K562 (cell line): ENCODE results near the gene PHLDB3. TPM values are rescaled to one million over a fixed set of nuclear protein-coding genes. Genes with fewer than 3 reads are reported as not detected.

ENCODE experiments used
- ATAC-seq: fragments of 200-7000 bp; cut with Tn5 transposase; 3 replicates; pipeline ENCODE4 v1.9.1; 2020; ENCODE audit warnings: moderate library complexity
- BruUV-seq: library from RNA; stranded (reverse); fragments of 400-500 nt; replicated peaks from 2 replicates; lab custom pipeline; 2021; lab: Mats Ljungman, UMichigan
- CTCF ChIA-PET: fragments of 300-600 bp; formaldehyde crosslinking; extraction: SDS; loops from one replicate; lab custom pipeline; 2021; ENCODE audit warnings: low intra/inter-chr PET ratio; lab: Yijun Ruan, JAX
- POLR2A ChIA-PET: fragments of 300-600, 350-650 bp; sonication (Branson Sonifier 250); formaldehyde crosslinking; extraction: SDS; loops from one replicate; lab custom pipeline; 2021; ENCODE audit warnings: antibody characterized with exemption, inconsistent platforms; lab: Yijun Ruan, JAX
- DNase-seq, 4 experiments: peaks; one replicate each; pipeline versions ENCODE4 v3.0.0 to v3.0.0-alpha.2; 2011 to 2018; ENCODE audit warnings: low spot score in 3 of 4, mixed read lengths in 3 of 4; ENCODE audit errors: extremely low read depth in 1 of 4
- FAIRE-seq: peaks from 2 replicates; lab custom pipeline; 2011; peaks lifted over from hg19 to GRCh38; lab: Jason Lieb, UNC
- H2AFZ ChIP-seq: 2 replicates; pipeline ENCODE4 v1.6.0; 2011; ENCODE audit warnings: low read depth, low read length, control low read depth, inconsistent platforms
- H3K27ac ChIP-seq: fragments of 200-600 bp; 3 replicates; pipeline ENCODE4 v1.8.0; 2011; ENCODE audit warnings: low read depth, mild to moderate bottlenecking, control low read depth, inconsistent platforms, low read length, moderate library complexity, mixed read lengths; ENCODE audit errors: extremely low read depth
- H3K27me3 ChIP-seq, 2 experiments: fragments of 300-600 bp in 1 of 2; 2 replicates in 1 of 2; 3 replicates in 1 of 2; pipeline versions ENCODE4 v1.6.0 to v1.8.0; 2011; ENCODE audit warnings: inconsistent platforms in 2 of 2, low read length in 2 of 2, mild to moderate bottlenecking in 1 of 2, mixed read lengths in 1 of 2, moderate library complexity in 1 of 2; ENCODE audit not compliant: control insufficient read depth in 2 of 2, insufficient read depth in 2 of 2
- H3K36me3 ChIP-seq: fragments of 300-600 bp; 3 replicates; pipeline ENCODE4 v1.8.0; 2011; ENCODE audit warnings: mild to moderate bottlenecking, low read length, inconsistent platforms; ENCODE audit not compliant: control insufficient read depth, insufficient read depth
- H3K4me1 ChIP-seq, 2 experiments: fragments of 200-600 bp in 1 of 2; replicated peaks in 1 of 2; 2 replicates in 1 of 2; 3 replicates in 1 of 2; pipeline versions ENCODE4 v1.5.1 to v1.8.0; 2011; ENCODE audit warnings: inconsistent platforms in 2 of 2, low read length in 2 of 2, mild to moderate bottlenecking in 1 of 2, mixed read lengths in 1 of 2, moderate library complexity in 1 of 2; ENCODE audit not compliant: control insufficient read depth in 2 of 2, insufficient read depth in 2 of 2
- H3K4me2 ChIP-seq: 2 replicates; pipeline ENCODE4 v1.6.1; 2011; ENCODE audit warnings: low read length, control low read depth, inconsistent platforms, mixed read lengths; ENCODE audit not compliant: insufficient read depth
- H3K4me3 ChIP-seq: fragments of 200-600 bp; sonication (generic), shearing (Covaris generic); 2 replicates; pipeline ENCODE4 v1.5.1; 2016; ENCODE audit warnings: control low read depth, inconsistent platforms
- H3K79me2 ChIP-seq: fragments of 200-600 bp; 3 replicates; pipeline ENCODE4 v1.8.0; 2011; ENCODE audit warnings: low read length, inconsistent platforms; ENCODE audit not compliant: control insufficient read depth, insufficient read depth
- H3K9ac ChIP-seq, 2 experiments: 2 replicates each; pipeline versions ENCODE4 v1.6.0 to v1.6.1; 2011; ENCODE audit warnings: low read depth in 2 of 2, low read length in 2 of 2, control low read depth in 1 of 2, inconsistent platforms in 1 of 2, mild to moderate bottlenecking in 1 of 2, mixed read lengths in 1 of 2; ENCODE audit not compliant: insufficient read depth in 1 of 2
- H3K9me1 ChIP-seq: one replicate; pipeline ENCODE4 v1.6.0; 2011; ENCODE audit warnings: inconsistent platforms, mild to moderate bottlenecking, low read length, moderate library complexity; ENCODE audit not compliant: control insufficient read depth, insufficient read depth
- H3K9me3 ChIP-seq: replicated peaks from 2 replicates; pipeline ENCODE4 v1.5.1; 2011; ENCODE audit warnings: low read depth, low read length, inconsistent platforms; ENCODE audit not compliant: control insufficient read depth, insufficient read depth
- H4K20me1 ChIP-seq: replicated peaks from 2 replicates; pipeline ENCODE4 v1.6.1; 2011; ENCODE audit warnings: low read length, inconsistent platforms, mixed read lengths; ENCODE audit not compliant: control insufficient read depth, insufficient read depth
- ARNT ChIP-seq, 2 experiments: fragments of 450-650 bp; IDR thresholded peaks; 2 replicates each; pipeline ENCODE4 v1.6.1; 2016; ENCODE audit warnings: mild to moderate bottlenecking in 1 of 2
- CBFA2T3 ChIP-seq: fragments of 450-650 bp; IDR thresholded peaks from 2 replicates; pipeline ENCODE4 v1.6.1; 2017
- EHMT2 ChIP-seq: fragments of 450-650 bp; IDR thresholded peaks from 2 replicates; pipeline ENCODE4 v1.6.1; 2018; ENCODE audit warnings: antibody characterized with exemption
- FOSL1 ChIP-seq: fragments of 200-800 bp; sonication (Bioruptor generic); conservative IDR thresholded peaks from 2 replicates; pipeline ENCODE4 v1.6.1; 2016; ENCODE audit warnings: missing genetic modification characterization, missing compliant biosample characterization
- GATA2 ChIP-seq: sonication (generic); formaldehyde crosslinking; IDR thresholded peaks from 2 replicates; pipeline ENCODE4 v1.4.0; 2020; ENCODE audit warnings: mild to moderate bottlenecking, missing genetic modification reagents
- KAT8 ChIP-seq: fragments of 450-650 bp; IDR thresholded peaks from 2 replicates; pipeline ENCODE4 v1.6.1; 2016; ENCODE audit warnings: low read depth, mild to moderate bottlenecking
- KLF16 ChIP-seq: IDR thresholded peaks from 2 replicates; pipeline ENCODE4 v1.6.1; 2016; ENCODE audit warnings: antibody characterized with exemption
- MNT ChIP-seq, 2 experiments: fragments of 450-650 bp; conservative IDR thresholded peaks; 2 replicates each; pipeline ENCODE4 v1.6.1; 2017; ENCODE audit warnings: mild to moderate bottlenecking in 2 of 2, moderate library complexity in 2 of 2
- NFIC ChIP-seq: fragments of 450-650 bp; IDR thresholded peaks from 2 replicates; pipeline ENCODE4 v1.6.1; 2017; ENCODE audit warnings: mild to moderate bottlenecking, inconsistent platforms
- NR2C1 ChIP-seq, 2 experiments: fragments of 450-650 bp; IDR thresholded peaks; 2 replicates each; pipeline ENCODE4 v1.6.1; 2017; ENCODE audit warnings: mild to moderate bottlenecking in 2 of 2, antibody characterized with exemption in 1 of 2, inconsistent platforms in 1 of 2, missing compliant biosample characterization in 1 of 2, missing genetic modification characterization in 1 of 2
- SOX6 ChIP-seq: fragments of 450-650 bp; IDR thresholded peaks from 2 replicates; pipeline ENCODE4 v1.6.1; 2014; ENCODE audit warnings: mild to moderate bottlenecking
- SPI1 ChIP-seq: IDR thresholded peaks from 2 replicates; pipeline ENCODE4 v1.6.1; 2011; ENCODE audit warnings: low read depth, low read length, control low read depth, borderline replicate concordance
- TCF3 ChIP-seq: sonication (generic); formaldehyde crosslinking; IDR thresholded peaks from 2 replicates; pipeline ENCODE4 v1.4.0; 2020; ENCODE audit warnings: mild to moderate bottlenecking, missing genetic modification reagents
- YY1 ChIP-seq, 3 experiments: IDR thresholded peaks; 2 replicates each; pipeline ENCODE4 v1.6.1; 2011; ENCODE audit warnings: low read length in 2 of 3, mild to moderate bottlenecking in 2 of 3, moderate library complexity in 2 of 3, borderline replicate concordance in 1 of 3, control low read depth in 1 of 3, low read depth in 1 of 3; ENCODE audit not compliant: insufficient read depth in 3 of 3, insufficient replicate concordance in 2 of 3, control insufficient read depth in 1 of 3, insufficient read length in 1 of 3; ENCODE audit errors: extremely low read depth in 1 of 3
- ZC3H11A ChIP-seq: IDR thresholded peaks from 2 replicates; pipeline ENCODE4 v1.6.1; 2012; ENCODE audit warnings: low read depth, low read length, improper control_type of control experiment
- ZFX ChIP-seq: sonication (generic); formaldehyde crosslinking; IDR thresholded peaks from 2 replicates; pipeline ENCODE4 v1.8.0; 2022; ENCODE audit warnings: mild to moderate bottlenecking, missing genetic modification reagents, moderate library complexity
- WGBS: fragments of 100-300 bp; shearing (Covaris generic); methylation state at CpG from one replicate; pipeline ENCODE4 v1.1.6; 2016; ENCODE audit warnings: low coverage, mixed read lengths; ENCODE audit not compliant: insufficient coverage; ENCODE audit errors: missing lambda C conversion rate; 5-methylcytosine and 5-hydroxymethylcytosine counted together
- in situ Hi-C: fragments of 300-500 bp; cut with MboI; formaldehyde crosslinking; loops from 4 replicates; pipeline ENCODE4 v1.15.0; 2018; ENCODE audit warnings: inconsistent platforms, mixed read lengths
- intact Hi-C: fragments of 100-400 bp; cut with micrococcal nuclease; formaldehyde crosslinking; loops from 2 replicates; pipeline ENCODE4 v1.14.2; 2022
- polyA plus RNA-seq, 8 experiments: library from polyadenylated mRNA; depleted of rRNA in 4 of 8; stranded (reverse) in 5 of 8; unstranded in 3 of 8; fragments of >200 nt; fragmentation: Nextera tagmentation in 2 of 8; fragmentation: Illumina TruSeq in 1 of 8; extraction: Ambion mirVana in 2 of 8; extraction: Trizol in 1 of 8; gene quantifications; 2 replicates each; pipeline versions ENCODE4 v1.2.1 to v1.2.3, GENCODE V29; 2011 to 2014; ENCODE audit warnings: inconsistent platforms in 1 of 8, missing spikeins in 1 of 8
- total RNA-seq, 7 experiments: library from RNA; depleted of rRNA in 6 of 7; stranded (reverse); fragments of >200 nt in 6 of 7; fragmentation: Illumina TruSeq in 2 of 7; extraction: Trizol in 2 of 7; gene quantifications; 2 replicates each; pipeline versions ENCODE4 v1.2.1 to v1.2.3, GENCODE V29; 2011 to 2021; ENCODE audit warnings: low replicate concordance in 1 of 7

Gene PHLDB3
- total and polyA plus RNA-seq, 9 of the 15 experiments (the other 6 are each of a cell fraction or from before 2014, with no cell fraction given): 0.04 to 23.5 (median 3.9) TPM

GRCh38 chr19:43445426-43445825, 59.1 kb downstream of the PHLDB3 start (continued):
- TF ChIP-seq EHMT2: no peak

- ChIA-PET POLR2A (interaction anchor here (0.6 to 0.7 kb wide), 3 partner anchors 13 to 131 kb away, joined by 3 to 4 read pairs (median 3); no protein-coding TSS in a partner anchor), CTCF (no interaction called here)
- BruUV-seq: no TSS peak
- ATAC-seq (peak; percentile 62), FAIRE-seq (peak; percentile 65), DNase-seq (peak in 1 of 4 experiments; percentile 62)
- Histone ChIP-seq H3K4me1 (peaks cover 3 to 10% of the 10 kb centered on the region in 2 experiments; a peak in 4 of 5 replicates), H3K9me1 (no peaks in the 10 kb centered on the region), H3K4me2 (peak overlapping the region; percentile 58), H3K27me3 (no peaks in the 10 kb centered on the region), H3K36me3 (no peaks in the 10 kb centered on the region), H3K9ac (no peak overlapping the region), H3K4me3 (no peak overlapping the region), H4K20me1 (no peaks in the 10 kb centered on the region), H2AFZ (peak overlapping the region; percentile 7; the same call in 1 of the 2 replicates), H3K9me3 (no peaks in the 10 kb centered on the region), H3K27ac (no peak overlapping the region), H3K79me2 (no peaks in the 10 kb centered on the region)
- WGBS: 12% methylated on average over 15 of the region's 15 CpGs
- intact Hi-C loops: loop anchor here (5.0 to 10.0 kb wide), 3 partner anchors 58 to 210 kb away; partner anchors contain the start of gene PHLDB3
- in situ Hi-C loops: loop anchor here (5.0 kb wide), 2 partner anchors 73 to 208 kb away; no protein-coding TSS in a partner anchor
- TF ChIP-seq EHMT2: peak; percentile 57; the same call in 1 of the 2 replicates
- TF ChIP-seq GATA2 (CRISPR knock-in tag): peak; percentile 59; the same call in 1 of the 2 replicates
- TF ChIP-seq YY1 (IDR thresholded peaks at IDR 0.05; ENCODE audit: borderline replicate concordance in 1 of 3, control insufficient read depth in 1 of 3, extremely low read depth in 1 of 3, insufficient read depth in 3 of 3, insufficient read length in 1 of 3, insufficient replicate concordance in 2 of 3, low read depth in 1 of 3, low read length in 2 of 3): peak in 1 of 3 experiments; percentile 33
- TF ChIP-seq KLF16: peak; percentile 16; the same call in 1 of the 2 replicates
- peak; percentile 55; the same call in 1 of the 2 replicates for TF ChIP-seq SPI1
- 0 out of 2 replicates have a peak, but pooled peaks have one; percentile 12 for TF ChIP-seq NR2C1 (IDR thresholded peaks at IDR 0.05)
- TF ChIP-seq NR2C1 (tag; IDR thresholded peaks at IDR 0.05): no peak
- peak; percentile 60 for TF ChIP-seq SOX6
- TF ChIP-seq ZC3H11A: no peak
- TF ChIP-seq KAT8: no peak
- peak; percentile 88 for TF ChIP-seq TCF3 (CRISPR knock-in tag)
- TF ChIP-seq FOSL1 (tag): peak; percentile 47
- peak; percentile 91 for TF ChIP-seq CBFA2T3
- no peak for TF ChIP-seq ZFX (CRISPR knock-in tag)
- peak in 1 of 2 experiments; percentile 35; a peak in 1 of 4 replicates for TF ChIP-seq MNT (conservative IDR thresholded peaks at IDR 0.05)
- peak; percentile 39 for TF ChIP-seq NFIC
- TF ChIP-seq ARNT (IDR thresholded peaks at IDR 0.05): peak in 1 of 2 experiments; percentile 46; a peak in 1 of 4 replicates
These were observed 59.8 kb downstream of the PHLDB3 start for GRCh38 chr19:43444531-43445287.
